Epithelial cell of prostate (primary cell): ENCODE data around the gene PRSS2.
"Not testable (repeated sequence)": the region's sequence is repeated elsewhere in the genome, so short reads cannot be mapped to it uniquely, and the experiment has no call there.

Experiments
- DNase-seq: peaks from one replicate; pipeline ENCODE4 v3.0.0-alpha.2; 2011; ENCODE audit warnings: low read depth, low spot score
- H3K27ac ChIP-seq: fragments of 450-650 bp; 2 replicates; pipeline ENCODE4 v1.5.1; 2017; ENCODE audit warnings: mild to moderate bottlenecking

PRSS2 gene

DNA sequence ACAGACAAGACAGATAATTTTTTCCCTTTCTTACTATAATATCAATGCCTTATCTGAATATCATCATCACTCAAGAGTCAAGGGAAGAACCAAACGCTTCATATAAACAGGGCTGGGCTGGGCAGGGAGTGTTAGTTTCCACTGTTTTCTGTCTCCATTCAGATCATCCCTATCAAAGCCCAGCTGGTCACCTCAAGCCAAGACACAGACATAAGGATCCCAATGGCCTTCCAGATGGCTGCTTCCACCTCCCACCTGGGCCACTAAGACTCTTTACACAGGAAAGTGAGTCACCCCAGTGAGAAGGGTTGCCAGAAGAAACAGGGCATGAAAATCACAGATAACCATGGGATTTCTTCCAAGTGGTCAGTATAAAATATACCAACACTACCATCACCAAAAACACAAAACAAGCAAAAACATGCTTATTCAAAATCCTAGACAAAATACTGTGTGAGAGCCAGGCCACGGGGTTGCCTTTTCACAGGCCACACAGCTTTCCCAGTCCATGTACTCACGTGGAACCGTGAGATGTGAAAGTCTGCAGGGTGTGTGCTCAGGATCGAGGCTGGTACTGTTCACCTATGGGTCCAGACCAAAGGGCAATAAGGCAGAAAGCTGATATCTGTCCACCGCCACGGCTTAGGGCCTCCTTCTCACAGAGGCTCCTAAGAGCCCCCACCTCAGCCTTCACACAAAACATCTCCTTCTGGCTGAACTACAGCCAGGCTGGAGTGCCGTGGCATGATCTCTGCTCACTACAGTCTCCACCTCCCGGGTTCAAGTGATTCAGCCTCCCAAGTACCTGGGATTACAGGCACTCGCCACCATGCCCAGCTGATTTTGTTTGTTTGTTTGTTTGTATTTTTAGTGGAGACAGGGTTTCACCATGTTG, 15.8 kb upstream of the PRSS2 start:
- no peak overlapping the region for H3K27ac ChIP-seq
- no peak for DNase-seq

DNA sequence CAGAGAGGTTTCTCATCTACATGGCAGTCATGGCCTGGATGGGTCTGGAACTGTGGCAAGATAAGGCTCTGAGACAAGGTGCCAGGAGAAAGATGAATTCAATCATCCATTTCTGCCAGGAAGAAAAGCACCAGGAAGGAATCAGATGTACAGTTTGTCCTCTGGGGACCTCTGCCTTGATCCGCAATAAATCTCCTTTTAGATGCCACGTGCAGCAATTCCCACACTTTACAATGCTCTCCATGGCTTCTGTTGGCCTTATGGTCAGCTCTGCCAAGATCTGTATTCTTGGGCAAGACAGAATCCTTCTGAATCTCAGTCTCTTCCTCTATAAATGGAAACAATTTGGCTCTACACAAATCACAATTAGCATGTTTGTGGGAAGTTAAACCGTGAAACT, 12.5 kb upstream of the PRSS2 start:
- DNase-seq, H3K27ac ChIP-seq: not testable (repeated sequence)

DNA sequence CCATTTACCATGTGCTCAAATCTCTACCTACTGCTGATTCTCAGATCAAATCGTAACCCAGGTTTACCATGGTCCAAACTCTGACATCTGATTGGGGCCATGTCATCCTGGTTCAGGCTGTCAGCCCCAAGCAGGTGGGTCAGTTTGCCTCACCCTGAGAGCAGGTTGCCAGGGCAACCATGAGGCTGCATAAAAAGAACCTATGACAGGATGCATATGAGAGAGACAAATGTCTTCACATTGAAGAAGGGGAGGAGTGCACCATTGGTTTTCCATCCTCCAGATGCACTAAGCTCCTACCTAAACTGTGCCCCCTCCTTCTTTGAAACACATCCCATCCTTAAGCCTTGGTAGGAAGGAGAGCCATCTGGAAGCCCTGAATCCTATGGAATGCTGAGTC, 11.3 kb upstream of the PRSS2 start:
- no peak overlapping the region for H3K27ac ChIP-seq
- DNase-seq, result no peak

DNA sequence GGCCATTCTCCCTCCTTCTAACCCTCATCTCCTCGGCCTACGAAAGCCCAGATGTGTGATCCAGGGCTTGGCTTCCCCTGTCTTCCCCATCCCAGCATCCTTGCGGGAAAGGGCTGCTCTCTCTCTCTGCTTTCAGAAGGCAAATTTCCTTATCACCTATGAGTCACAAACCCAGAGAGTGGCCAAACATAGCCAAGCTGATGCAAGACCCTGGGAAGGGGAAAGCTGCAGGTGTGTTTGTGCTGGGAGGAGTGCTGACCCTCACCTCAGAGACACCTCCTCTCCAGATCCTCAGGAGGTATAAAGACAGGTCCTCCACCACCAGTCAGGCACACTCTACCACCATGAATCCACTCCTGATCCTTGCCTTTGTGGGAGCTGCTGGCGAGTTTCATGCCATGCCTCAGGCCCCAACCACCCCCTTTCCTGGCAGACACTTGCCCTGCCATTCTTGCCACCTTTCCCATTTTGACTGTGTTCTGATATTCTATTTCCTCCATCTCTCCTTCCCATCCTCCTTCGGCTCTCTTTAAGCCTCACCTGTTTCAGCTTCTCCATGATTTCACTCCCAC, 10.6 kb upstream of the PRSS2 start:
- DNase-seq, result no peak
- H3K27ac ChIP-seq, result no peak overlapping the region

DNA sequence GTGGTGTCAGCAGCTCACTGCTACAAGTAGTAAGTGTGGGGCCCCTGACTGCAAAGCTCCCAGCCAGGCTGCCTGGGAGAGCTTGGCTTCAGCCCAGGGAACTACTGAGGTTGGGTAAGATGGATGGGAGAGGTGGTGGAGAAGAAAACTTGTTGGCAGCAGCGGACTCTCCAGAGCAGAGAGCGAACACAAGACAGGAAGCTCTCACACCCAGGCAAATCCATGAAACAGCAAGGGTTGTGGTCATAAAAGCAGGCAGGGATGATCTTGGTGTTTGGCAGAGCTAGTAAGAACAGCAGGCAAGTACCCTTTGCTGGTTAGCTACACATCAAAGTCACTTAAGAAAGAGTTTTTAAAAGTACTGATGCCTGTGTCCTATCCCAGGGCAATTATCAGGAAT, 9.2 kb upstream of the PRSS2 start:
- H3K27ac ChIP-seq, DNase-seq: not testable (repeated sequence)

DNA sequence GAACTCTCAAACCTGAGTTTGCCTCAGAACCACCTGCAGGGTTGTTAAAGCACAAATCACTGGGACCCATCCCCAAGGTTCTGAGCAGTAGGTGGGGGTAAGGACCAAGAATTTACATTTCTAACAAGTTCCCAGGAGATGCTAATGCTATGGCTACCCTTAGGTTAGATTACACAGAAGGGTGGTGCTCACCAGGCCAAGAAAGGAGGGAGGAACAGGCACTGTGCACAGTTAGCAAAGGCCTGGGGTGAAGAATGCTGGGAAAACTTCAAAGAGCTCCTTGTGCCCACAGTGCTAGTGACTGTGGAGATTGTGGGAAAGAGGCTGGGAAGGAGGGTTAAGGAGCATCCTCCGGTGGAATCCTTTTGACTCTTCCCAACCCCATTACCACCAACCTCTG, 8.7 kb upstream of the PRSS2 start:
- no peak for DNase-seq
- no peak overlapping the region for H3K27ac ChIP-seq

DNA sequence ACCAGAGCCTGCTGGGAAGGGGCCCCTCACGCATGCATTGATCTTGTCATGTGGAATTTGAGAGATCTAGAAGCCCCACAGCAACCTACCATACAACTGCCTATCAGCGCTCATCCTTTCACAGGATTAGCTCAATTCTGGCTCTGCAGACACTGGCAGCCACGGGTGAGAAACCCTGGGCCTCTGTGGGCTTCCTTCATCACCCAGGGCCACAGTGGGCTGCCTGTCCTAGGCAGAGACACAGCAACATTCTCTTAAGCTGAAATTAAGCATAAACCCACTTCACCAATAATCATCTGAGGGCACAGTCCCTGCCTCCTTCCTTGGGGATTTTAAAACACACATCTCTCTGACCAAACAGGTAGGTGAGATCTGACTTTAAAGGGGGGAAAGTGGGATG, 3.3 kb upstream of the PRSS2 start:
- H3K27ac ChIP-seq, result no peak overlapping the region
- no peak for DNase-seq

DNA sequence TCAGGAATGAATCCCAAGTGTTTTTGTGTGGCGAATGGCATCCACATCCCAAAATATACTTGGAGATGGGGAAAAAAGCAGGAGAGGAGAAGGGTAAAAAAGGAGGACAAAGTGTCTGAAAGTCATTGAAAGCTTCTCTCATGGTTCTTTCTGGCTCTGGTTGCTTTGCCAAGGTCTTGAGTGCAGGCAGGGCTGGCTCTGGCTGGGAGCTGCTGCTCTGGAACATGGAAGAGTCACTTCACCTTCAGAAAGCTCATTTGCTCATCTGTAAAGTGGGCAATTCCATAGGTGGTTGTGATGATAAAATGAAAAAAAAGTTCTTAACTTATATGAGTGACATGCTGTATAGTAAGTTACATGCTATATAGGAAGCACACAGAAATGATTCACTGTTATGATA, 2.9 kb upstream of the PRSS2 start:
- H3K27ac ChIP-seq, result no peak overlapping the region
- DNase-seq, result no peak

DNA sequence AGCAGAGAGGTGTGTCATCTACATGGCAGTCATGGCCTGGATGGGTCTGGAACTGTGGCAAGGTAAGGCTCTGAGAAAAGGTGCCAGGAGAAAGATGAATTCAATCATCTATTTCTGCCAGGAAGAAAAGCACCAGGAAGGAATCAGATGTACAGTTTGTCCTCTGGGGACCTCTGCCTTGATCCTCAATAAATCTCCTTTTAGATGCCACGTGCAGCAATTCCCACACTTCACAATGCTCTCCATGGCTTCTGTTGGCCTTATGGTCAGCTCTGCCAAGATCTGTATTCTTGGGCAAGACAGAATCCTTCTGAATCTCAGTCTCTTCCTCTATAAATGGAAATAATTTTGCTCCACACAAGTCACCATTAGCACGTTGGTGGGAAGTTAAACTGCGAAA, 1.9 kb upstream of the PRSS2 start:
- not testable (repeated sequence) for H3K27ac ChIP-seq, DNase-seq

DNA sequence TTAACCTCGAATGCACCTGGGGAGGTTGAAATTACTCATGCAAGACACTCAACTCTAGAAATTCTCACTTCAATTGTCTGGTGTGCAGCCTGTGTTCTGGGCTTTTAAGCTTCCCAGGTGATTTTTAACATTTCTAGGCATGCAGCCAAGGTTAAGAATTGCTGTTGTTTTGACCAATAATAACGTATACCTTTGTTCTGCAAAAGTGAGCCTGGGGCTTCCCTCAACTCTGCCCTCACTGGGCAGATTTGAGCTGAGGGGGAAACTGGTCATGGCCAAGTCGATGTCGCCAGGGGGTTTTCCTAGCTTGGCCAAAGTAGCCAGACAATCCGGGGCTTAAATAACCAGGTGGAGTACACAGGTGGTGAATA, 568 bp downstream of the PRSS2 start:
- no peak for DNase-seq
- H3K27ac ChIP-seq, result no peak overlapping the region

DNA sequence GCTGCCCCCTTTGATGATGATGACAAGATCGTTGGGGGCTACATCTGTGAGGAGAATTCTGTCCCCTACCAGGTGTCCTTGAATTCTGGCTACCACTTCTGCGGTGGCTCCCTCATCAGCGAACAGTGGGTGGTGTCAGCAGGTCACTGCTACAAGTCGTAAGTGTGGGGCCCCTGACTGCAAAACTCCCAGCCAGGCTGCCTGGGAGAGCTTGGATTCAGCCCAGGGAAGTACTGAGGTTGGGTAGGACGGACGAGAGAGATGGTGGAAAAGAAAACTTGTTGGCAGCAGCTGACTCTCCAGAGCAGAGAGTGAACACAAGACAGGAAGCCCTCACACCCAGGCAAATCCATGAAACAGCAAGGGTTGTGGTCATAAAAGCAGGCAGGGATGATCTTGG, 1.3 kb downstream of the PRSS2 start:
- DNase-seq, result no peak
- H3K27ac ChIP-seq, result no peak overlapping the region

DNA sequence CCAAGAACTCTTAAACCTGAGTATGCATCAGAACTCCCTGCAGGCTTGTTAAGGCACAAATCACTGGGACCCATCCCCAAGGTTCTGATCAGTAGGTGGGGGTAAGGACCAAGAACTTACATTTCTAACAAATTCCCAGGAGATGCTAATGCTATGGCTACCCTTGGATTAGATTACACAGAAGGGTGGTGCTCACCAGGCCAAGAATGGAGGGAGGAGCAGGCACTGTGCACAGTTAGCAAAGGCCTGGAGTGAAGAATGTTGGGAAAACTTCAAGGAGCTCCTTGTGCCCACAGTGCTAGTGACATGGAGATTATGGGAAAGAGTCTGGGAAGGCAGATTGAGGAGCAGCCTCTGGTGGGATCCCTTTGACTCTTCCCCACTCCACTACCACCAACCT, 1.9 kb downstream of the PRSS2 start:
- DNase-seq, result no peak
- no peak overlapping the region for H3K27ac ChIP-seq

DNA sequence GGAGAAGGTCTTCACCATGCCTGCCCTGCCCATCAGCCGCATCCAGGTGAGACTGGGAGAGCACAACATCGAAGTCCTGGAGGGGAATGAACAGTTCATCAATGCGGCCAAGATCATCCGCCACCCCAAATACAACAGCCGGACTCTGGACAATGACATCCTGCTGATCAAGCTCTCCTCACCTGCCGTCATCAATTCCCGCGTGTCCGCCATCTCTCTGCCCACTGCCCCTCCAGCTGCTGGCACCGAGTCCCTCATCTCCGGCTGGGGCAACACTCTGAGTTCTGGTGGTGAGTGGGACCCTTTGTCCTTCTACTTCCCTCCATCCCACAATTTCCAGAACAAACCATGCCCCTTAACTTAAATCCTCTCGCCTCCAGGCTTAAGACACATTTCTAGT, 2.5 kb downstream of the PRSS2 start:
- DNase-seq, result no peak
- H3K27ac ChIP-seq, result no peak overlapping the region

DNA sequence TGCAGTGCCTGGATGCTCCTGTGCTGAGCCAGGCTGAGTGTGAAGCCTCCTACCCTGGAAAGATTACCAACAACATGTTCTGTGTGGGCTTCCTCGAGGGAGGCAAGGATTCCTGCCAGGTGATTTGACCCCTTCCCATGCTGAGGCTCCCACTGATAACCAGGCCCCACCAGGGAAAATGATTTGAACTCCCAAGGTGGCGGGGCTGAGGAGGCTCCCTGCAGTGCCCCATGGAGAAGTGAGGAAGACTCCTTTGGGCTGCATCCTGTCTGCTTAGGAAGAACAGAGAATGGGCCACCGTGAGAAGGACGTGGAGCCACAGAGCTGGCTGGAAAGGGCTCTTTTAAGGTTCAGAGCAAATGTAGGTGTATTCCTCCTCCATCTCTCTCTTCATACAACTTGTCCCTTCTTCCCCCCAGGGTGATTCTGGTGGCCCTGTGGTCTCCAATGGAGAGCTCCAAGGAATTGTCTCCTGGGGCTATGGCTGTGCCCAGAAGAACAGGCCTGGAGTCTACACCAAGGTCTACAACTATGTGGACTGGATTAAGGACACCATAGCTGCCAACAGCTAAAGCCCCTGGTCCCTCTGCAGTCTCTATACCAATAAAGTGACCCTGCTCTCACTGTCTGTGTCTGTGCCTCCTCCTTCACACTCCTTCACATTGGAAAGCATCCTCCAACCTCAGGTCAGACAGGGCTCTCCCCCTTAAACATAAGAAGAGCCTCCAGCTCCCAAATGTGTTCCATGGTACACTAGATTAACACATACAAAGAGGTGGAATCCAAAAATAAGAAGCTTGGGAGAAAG, 3.4 kb downstream of the PRSS2 start:
- no peak for DNase-seq
- no peak overlapping the region for H3K27ac ChIP-seq

DNA sequence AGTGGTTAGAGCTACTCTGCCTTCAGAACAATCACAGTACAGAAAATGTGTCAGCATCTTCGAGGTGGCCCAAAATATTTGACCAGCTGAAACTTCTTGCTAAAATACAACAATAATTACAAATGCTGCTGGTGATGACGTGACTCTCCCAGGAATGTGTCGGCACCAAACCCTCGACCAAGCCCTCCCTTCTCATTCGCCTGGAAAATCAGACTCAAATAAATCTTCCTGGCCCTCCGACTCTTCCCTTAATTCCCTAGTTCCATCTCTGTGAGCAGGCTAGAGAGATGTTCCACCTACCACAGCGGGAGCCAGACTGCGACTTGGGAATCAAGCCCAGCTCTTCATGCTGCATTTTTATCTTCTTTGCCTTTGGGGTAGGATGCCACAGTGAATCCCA, 4.1 kb downstream of the PRSS2 start:
- no peak overlapping the region for H3K27ac ChIP-seq
- DNase-seq, result no peak

DNA sequence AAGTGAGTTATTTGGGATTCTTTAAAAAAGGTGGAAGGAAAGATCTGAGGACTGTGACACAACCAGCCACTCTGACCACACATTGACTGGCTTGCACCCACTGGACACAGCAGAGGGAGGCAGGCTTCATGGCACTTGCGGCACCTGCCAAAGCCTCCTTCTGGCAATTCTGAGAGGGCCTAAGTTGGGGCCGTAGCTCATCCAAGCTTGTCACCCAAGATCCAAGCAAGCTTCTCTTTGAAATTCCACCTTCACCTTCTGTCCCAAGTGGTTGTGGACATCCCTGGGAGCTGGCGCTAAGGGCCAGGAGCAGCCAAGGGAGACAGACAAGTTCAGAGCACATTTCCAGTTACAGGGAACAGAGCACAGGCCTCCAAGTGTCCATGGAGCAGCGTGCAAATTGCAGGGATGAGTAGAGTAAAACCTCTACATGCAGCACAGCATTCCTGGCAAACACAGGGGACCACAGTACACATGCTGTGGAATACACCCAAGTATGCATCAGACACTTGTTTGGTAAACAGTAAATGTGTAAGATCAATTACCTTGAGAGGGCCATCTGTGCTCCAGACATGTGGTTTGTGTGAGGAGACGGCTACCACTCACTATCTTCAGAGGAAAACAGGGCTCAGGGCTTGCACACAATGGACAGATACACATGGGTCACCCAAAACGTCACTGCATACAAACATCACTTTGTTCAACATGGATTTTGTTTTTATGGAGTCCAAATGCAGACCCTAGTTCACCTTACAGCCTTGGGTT, 4.8 kb downstream of the PRSS2 start:
- H3K27ac ChIP-seq, DNase-seq: not testable (repeated sequence)

DNA sequence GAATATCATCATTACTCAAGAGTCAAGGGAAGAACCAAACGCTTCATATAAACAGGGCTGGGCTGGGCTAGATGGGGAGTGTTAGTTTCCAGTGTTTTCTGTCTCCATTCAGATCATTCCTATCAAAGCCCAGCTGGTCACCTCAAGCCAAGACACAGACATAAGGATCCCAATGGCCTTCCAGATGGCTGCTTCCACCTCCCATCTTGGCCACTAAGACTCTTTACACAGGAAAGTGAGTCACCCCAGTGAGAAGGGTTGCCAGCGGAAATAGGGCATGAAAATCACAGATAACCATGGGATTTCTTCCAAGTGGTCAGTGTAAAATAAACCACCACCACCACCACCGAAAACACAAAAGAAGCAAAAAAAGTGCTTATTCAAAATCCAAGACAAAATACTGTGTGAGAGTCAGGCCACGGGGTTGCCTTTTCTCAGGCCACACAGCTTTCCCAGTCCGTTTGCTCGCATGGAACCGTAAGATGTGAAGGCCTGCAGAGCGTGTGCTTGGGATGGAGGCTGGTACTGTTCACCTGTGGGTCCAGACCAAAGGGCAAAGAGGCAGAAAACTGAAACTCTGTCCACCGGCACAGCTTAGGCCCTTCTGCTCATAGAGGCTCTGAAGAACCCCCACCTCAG, 5.6 kb downstream of the PRSS2 start:
- DNase-seq, result no peak
- no peak overlapping the region for H3K27ac ChIP-seq

DNA sequence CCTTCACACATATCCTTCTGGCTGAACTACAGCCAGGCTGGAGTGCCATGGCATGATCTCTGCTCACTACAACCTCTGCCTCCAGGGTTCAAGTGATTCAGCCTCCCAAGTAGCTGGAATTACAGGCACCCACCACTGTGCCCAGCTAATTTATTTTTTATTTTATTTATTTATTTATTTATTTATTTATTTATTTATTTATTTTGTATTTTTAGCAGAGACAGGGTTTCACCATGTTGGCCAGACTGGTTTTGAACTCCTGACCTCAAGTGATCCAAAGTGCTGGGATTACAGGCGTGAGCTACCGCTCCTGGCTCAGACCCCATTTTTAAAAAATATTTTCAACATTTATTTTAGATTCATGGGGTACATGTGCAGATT, 6.1 kb downstream of the PRSS2 start:
- not testable (repeated sequence) for DNase-seq, H3K27ac ChIP-seq

DNA sequence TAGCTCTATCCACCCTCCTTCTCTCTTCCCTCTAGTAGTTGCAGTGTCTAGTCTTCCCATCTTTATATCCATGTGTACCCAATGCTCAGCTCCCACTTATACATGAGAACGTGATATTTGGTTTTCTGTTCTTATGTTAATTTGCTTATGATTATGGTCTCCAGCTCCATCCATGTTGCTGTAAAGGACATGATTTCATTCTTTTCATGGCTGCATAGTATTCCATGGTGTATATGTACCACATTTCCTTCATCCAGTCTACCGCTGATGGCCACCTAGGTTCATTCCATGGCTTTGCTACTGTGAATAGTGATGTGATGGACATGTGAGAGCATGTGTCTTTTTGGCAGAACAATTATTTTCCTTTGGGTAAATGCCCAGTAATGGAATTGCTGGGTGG, 6.5 kb downstream of the PRSS2 start:
- H3K27ac ChIP-seq, result no peak overlapping the region
- DNase-seq, result no peak
